Liver (tissue), 9 donors: ENCODE results near the gene ZNF679. TPM values are rescaled to one million over a fixed set of nuclear protein-coding genes. Genes with fewer than 3 reads are reported as not detected.

Source experiments
- DNase-seq: peaks from one replicate; pipeline ENCODE4 v3.0.0-alpha.2; 2017; ENCODE audit warnings: low spot score
- H3K27ac ChIP-seq, 2 donors: one replicate each; pipeline ENCODE4 v1.7.0; 2013; ENCODE audit warnings: inconsistent platforms in 2 of 2, low read length in 2 of 2, control low read depth in 1 of 2, low read depth in 1 of 2, mild to moderate bottlenecking in 1 of 2
- H3K27me3 ChIP-seq, 4 donors: one replicate each; pipeline versions ENCODE4 v1.6.1 to v1.7.0; 2013; ENCODE audit warnings: low read length in 3 of 4, inconsistent platforms in 1 of 4, mild to moderate bottlenecking in 1 of 4, moderate library complexity in 1 of 4; ENCODE audit not compliant: control insufficient read depth in 4 of 4, insufficient read depth in 4 of 4
- H3K36me3 ChIP-seq, 4 donors: one replicate each; pipeline versions ENCODE4 v1.6.1 to v1.7.0; 2013; ENCODE audit warnings: low read length in 3 of 4, mild to moderate bottlenecking in 3 of 4, low read depth in 1 of 4, moderate library complexity in 1 of 4; ENCODE audit not compliant: control insufficient read depth in 4 of 4, insufficient read depth in 3 of 4
- H3K4me1 ChIP-seq, 4 donors: one replicate each; pipeline versions ENCODE4 v1.6.1 to v1.7.0; 2013; ENCODE audit warnings: low read length in 3 of 4, mild to moderate bottlenecking in 3 of 4, moderate library complexity in 1 of 4; ENCODE audit not compliant: control insufficient read depth in 4 of 4, insufficient read depth in 4 of 4
- H3K4me3 ChIP-seq, 3 donors: one replicate each; pipeline versions ENCODE4 v1.6.1 to v1.7.0; 2013; ENCODE audit warnings: low read length in 3 of 3, control low read depth in 1 of 3, low read depth in 1 of 3, mild to moderate bottlenecking in 1 of 3
- H3K9ac ChIP-seq, 2 donors: one replicate each; pipeline ENCODE4 v1.7.0; 2013; ENCODE audit warnings: low read length in 2 of 2, mild to moderate bottlenecking in 2 of 2, moderate library complexity in 2 of 2, control low read depth in 1 of 2, low read depth in 1 of 2
- H3K9me3 ChIP-seq, 4 donors: one replicate each; pipeline versions ENCODE4 v1.6.1 to v1.7.0; 2013; ENCODE audit warnings: low read length in 3 of 4; ENCODE audit not compliant: control insufficient read depth in 4 of 4
- EGR1 ChIP-seq, 2 donors: IDR thresholded peaks; 2 replicates each; pipeline ENCODE4 v1.6.1; 2016 to 2018; ENCODE audit warnings: antibody characterized with exemption in 2 of 2, low read depth in 2 of 2
- FOXA2 ChIP-seq: IDR thresholded peaks from 2 replicates; pipeline ENCODE4 v1.6.1; 2016; ENCODE audit warnings: antibody characterized with exemption
- GABPA ChIP-seq, 2 donors: IDR thresholded peaks in 1 of 2; conservative IDR thresholded peaks in 1 of 2; 2 replicates each; pipeline ENCODE4 v1.6.1; 2016; ENCODE audit warnings: antibody characterized with exemption in 2 of 2, mild to moderate bottlenecking in 1 of 2, moderate library complexity in 1 of 2
- HNF4A ChIP-seq, 2 donors: conservative IDR thresholded peaks; 2 replicates each; pipeline ENCODE4 v1.6.1; 2016; ENCODE audit warnings: antibody characterized with exemption in 2 of 2, mild to moderate bottlenecking in 2 of 2
- HNF4G ChIP-seq: IDR thresholded peaks from 2 replicates; pipeline ENCODE4 v1.6.1; 2016; ENCODE audit warnings: antibody characterized with exemption
- JUND ChIP-seq, 2 donors: IDR thresholded peaks; 2 replicates each; pipeline ENCODE4 v1.6.1; 2016; ENCODE audit warnings: antibody characterized with exemption in 2 of 2
- NR2F2 ChIP-seq: IDR thresholded peaks from 2 replicates; pipeline ENCODE4 v1.6.1; 2016; ENCODE audit warnings: antibody characterized with exemption
- RXRA ChIP-seq, 2 donors: IDR thresholded peaks; 2 replicates each; pipeline ENCODE4 v1.6.1; 2017 to 2018; ENCODE audit warnings: antibody characterized with exemption in 2 of 2, mild to moderate bottlenecking in 1 of 2
- SP1 ChIP-seq: IDR thresholded peaks from 2 replicates; pipeline ENCODE4 v1.6.1; 2018; ENCODE audit warnings: antibody characterized with exemption, mild to moderate bottlenecking
- TAF1 ChIP-seq: conservative IDR thresholded peaks from 2 replicates; pipeline ENCODE4 v1.6.1; 2016; ENCODE audit warnings: antibody characterized with exemption, mild to moderate bottlenecking
- YY1 ChIP-seq: IDR thresholded peaks from 2 replicates; pipeline ENCODE4 v1.6.1; 2016; ENCODE audit warnings: antibody characterized with exemption, mild to moderate bottlenecking
- WGBS: extraction: QIAGEN DNeasy Blood & Tissue Kit; methylation state at CpG from one replicate; pipeline ENCODE4 v1.1.7; 2013; 5-methylcytosine and 5-hydroxymethylcytosine counted together
- polyA plus RNA-seq, 2 donors: library from polyadenylated mRNA; stranded (reverse) in 1 of 2; unstranded in 1 of 2; fragments of 200-250 nt in 1 of 2; fragments of >200 nt in 1 of 2; fragmentation: Nextera tagmentation in 1 of 2; extraction: Ambion mirVana in 1 of 2; gene quantifications; one replicate each; pipeline versions ENCODE4 v1.2.1 to v1.2.3, GENCODE V29; 2013 to 2015
- total RNA-seq, 2 donors: library from RNA; depleted of rRNA; stranded (reverse); fragments of >200 nt; gene quantifications; one replicate each; pipeline ENCODE4 v1.2.3, GENCODE V29; 2014
- TF ChIP-seq, protein P1 (sequence below): IDR thresholded peaks from 2 replicates; pipeline ENCODE4 v1.6.1; 2016; ENCODE audit warnings: antibody characterized with exemption
- TF ChIP-seq, protein P2 (sequence below): IDR thresholded peaks from 2 replicates; pipeline ENCODE4 v1.6.1; 2016; ENCODE audit warnings: antibody characterized with exemption
- TF ChIP-seq, protein P3 (sequence below): IDR thresholded peaks from 2 replicates; pipeline ENCODE4 v1.6.1; 2016; ENCODE audit warnings: antibody characterized with exemption, mild to moderate bottlenecking
- TF ChIP-seq, protein P4 (sequence below): IDR thresholded peaks from 2 replicates; pipeline ENCODE4 v1.6.1; 2016; ENCODE audit warnings: antibody characterized with exemption
- donor health status: healthy.
- donor health status: healthy.
- donor health status: healthy.
- donor health status: healthy.
- donor health status: healthy.

ZNF679 gene
- total and polyA plus RNA-seq, 4 donors = not detected

DNA sequence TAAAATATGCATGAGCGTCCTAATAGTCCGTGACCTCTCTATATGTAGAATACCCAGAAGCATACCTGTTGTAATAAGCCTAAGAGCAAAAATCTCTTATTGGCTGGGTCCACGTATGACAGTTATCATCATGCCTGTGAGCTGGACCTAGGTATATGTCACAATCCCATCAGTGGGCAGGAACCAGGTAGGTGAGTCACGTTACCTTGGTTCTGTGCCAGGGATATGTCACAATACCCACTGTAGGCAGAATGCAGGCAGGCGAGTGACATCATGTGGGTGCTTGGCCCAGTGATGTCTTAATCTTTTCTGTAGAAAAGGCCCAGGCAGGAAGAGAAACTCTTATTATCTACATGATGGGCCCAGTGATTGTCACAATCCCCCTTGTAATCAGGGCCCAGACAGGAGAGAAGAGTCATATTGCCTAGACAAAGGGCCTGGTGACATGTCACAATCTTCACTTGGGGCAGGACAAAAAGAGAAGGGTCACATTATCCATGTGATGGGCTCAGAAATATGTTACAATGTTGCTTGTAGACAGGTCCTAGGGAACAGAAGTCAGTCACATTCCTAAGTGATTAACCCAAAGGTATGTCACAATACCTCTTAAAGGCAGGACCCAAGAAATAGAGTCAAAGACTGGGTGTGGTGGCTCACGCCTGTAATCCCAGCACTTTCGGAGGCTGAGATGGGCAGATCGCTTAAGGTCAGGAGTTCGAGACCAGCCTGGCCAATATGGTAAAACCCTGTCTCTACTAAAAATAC is 72.5 kb downstream of the ZNF679 start:
- 82% methylated on average over 9 of the region's 9 CpGs for WGBS
- Histone ChIP-seq H3K9me3 (no peaks in the 10 kb centered on the region), H3K27me3 (no peaks in the 10 kb centered on the region)

DNA sequence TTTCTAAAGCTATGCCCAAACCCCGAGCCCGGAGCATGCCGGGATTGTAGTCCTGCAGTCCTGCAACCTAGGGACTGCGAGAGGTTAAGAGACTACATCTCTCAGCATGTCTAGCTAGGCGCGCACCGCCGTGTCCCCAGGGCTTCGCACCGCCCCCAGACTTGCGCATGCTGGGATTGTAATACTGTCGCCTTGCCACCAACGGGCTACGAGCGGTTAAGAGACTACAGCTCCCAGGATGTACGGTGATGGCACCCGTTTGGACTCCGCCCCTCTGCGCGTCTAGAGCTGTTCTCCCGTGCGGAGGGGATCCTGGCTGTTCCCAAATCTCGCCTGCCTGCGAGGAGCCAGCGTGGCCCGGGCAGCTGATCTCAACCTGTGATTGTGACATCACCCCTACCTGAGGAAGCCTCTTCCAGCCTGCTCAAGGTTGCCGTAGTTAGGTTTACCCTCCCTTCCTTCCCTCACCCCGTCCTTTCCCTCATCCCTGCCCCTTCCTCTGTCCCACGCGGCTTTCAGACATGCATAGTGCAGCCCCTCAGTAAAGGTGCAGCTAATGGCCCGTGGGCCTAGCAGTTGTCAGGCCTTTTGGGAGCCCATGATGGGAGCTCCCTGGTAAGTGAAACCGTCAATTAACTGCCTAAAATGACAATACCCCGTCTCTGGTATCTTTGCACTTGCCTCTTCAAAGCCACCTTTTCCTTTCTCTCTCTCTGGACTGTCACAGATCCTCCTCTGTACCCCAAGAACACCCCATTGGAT is 79.2 kb downstream of the ZNF679 start:
- H3K27me3 ChIP-seq = no peaks in the 10 kb centered on the region
- H3K9me3 ChIP-seq = no peaks in the 10 kb centered on the region
- peak overlapping the region; percentile 60 to 96 (median 78) for H3K4me3 ChIP-seq
- H3K36me3 ChIP-seq = no peaks in the 10 kb centered on the region
- peak overlapping the region; percentile 70 to 88 for H3K27ac ChIP-seq
- 2% methylated on average over 33 of the region's 33 CpGs for WGBS
- H3K4me1 ChIP-seq = peaks cover 0 to 11% (median 4%) of the 10 kb centered on the region in 4 donors
- H3K9ac ChIP-seq = peak overlapping the region; percentile 31 to 61
- peak; percentile 84 for DNase-seq
- TF ChIP-seq, protein P1, sequence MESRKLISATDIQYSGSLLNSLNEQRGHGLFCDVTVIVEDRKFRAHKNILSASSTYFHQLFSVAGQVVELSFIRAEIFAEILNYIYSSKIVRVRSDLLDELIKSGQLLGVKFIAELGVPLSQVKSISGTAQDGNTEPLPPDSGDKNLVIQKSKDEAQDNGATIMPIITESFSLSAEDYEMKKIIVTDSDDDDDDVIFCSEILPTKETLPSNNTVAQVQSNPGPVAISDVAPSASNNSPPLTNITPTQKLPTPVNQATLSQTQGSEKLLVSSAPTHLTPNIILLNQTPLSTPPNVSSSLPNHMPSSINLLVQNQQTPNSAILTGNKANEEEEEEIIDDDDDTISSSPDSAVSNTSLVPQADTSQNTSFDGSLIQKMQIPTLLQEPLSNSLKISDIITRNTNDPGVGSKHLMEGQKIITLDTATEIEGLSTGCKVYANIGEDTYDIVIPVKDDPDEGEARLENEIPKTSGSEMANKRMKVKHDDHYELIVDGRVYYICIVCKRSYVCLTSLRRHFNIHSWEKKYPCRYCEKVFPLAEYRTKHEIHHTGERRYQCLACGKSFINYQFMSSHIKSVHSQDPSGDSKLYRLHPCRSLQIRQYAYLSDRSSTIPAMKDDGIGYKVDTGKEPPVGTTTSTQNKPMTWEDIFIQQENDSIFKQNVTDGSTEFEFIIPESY = peak; percentile 91
- peak; percentile 57 to 64 for TF ChIP-seq EGR1 (IDR thresholded peaks at IDR 0.05; ENCODE audit: low read depth in 2 of 2)
- peak; percentile 95 for TF ChIP-seq YY1
- TF ChIP-seq, protein P2, sequence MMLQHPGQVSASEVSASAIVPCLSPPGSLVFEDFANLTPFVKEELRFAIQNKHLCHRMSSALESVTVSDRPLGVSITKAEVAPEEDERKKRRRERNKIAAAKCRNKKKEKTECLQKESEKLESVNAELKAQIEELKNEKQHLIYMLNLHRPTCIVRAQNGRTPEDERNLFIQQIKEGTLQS = peak; percentile 19
- TF ChIP-seq JUND (IDR thresholded peaks at IDR 0.05) = peak in 1 of 2 donors; percentile 62
- no peak for TF ChIP-seq GABPA (IDR thresholded peaks at IDR 0.05 in 1 of 2, conservative IDR thresholded peaks at IDR 0.05 in 1 of 2)
- no peak for TF ChIP-seq HNF4G
- TF ChIP-seq NR2F2 = peak; percentile 68
- peak; percentile 61 for TF ChIP-seq TAF1
- TF ChIP-seq, protein P3, sequence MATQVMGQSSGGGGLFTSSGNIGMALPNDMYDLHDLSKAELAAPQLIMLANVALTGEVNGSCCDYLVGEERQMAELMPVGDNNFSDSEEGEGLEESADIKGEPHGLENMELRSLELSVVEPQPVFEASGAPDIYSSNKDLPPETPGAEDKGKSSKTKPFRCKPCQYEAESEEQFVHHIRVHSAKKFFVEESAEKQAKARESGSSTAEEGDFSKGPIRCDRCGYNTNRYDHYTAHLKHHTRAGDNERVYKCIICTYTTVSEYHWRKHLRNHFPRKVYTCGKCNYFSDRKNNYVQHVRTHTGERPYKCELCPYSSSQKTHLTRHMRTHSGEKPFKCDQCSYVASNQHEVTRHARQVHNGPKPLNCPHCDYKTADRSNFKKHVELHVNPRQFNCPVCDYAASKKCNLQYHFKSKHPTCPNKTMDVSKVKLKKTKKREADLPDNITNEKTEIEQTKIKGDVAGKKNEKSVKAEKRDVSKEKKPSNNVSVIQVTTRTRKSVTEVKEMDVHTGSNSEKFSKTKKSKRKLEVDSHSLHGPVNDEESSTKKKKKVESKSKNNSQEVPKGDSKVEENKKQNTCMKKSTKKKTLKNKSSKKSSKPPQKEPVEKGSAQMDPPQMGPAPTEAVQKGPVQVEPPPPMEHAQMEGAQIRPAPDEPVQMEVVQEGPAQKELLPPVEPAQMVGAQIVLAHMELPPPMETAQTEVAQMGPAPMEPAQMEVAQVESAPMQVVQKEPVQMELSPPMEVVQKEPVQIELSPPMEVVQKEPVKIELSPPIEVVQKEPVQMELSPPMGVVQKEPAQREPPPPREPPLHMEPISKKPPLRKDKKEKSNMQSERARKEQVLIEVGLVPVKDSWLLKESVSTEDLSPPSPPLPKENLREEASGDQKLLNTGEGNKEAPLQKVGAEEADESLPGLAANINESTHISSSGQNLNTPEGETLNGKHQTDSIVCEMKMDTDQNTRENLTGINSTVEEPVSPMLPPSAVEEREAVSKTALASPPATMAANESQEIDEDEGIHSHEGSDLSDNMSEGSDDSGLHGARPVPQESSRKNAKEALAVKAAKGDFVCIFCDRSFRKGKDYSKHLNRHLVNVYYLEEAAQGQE = peak; percentile 63
- peak; percentile 91 for TF ChIP-seq SP1
- TF ChIP-seq, protein P4, sequence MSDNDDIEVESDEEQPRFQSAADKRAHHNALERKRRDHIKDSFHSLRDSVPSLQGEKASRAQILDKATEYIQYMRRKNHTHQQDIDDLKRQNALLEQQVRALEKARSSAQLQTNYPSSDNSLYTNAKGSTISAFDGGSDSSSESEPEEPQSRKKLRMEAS = peak; percentile 88
- no peak for TF ChIP-seq FOXA2

More for the DNA sequence above, 72.5 kb downstream of the ZNF679 start:
- H3K9ac ChIP-seq = no peak overlapping the region
- no peaks in the 10 kb centered on the region for H3K4me1 ChIP-seq
- H3K27ac ChIP-seq = no peak overlapping the region
- no peaks in the 10 kb centered on the region for H3K36me3 ChIP-seq
- no peak for DNase-seq
- TF ChIP-seq, protein P3 = no peak
- TF ChIP-seq SP1 (no peak), TAF1 (no peak), NR2F2 (no peak), RXRA (IDR thresholded peaks at IDR 0.05) (no peak), HNF4A (conservative IDR thresholded peaks at IDR 0.05) (no peak)
- TF ChIP-seq, protein P2 = no peak
- H3K4me3 ChIP-seq = no peak overlapping the region
